H1 (cell line): ENCODE data around the gene QSOX2. TPM values are rescaled to one million over a fixed set of nuclear protein-coding genes. Genes with fewer than 3 reads are reported as not detected.

Experiments
- CTCF ChIA-PET: fragments of 300-600 bp; sonication (Branson Sonifier 250); formaldehyde crosslinking; loops from one replicate; lab custom pipeline; 2021; ENCODE audit not compliant: partially characterized antibody; lab: Charles Lee
- POLR2A ChIA-PET: fragments of 300-600 bp; sonication (Branson Sonifier 250); formaldehyde crosslinking; loops from one replicate; lab custom pipeline; 2021; ENCODE audit warnings: inconsistent platforms; ENCODE audit not compliant: partially characterized antibody; lab: Charles Lee
- DNase-seq, 2 experiments: peaks; one replicate each; pipeline versions ENCODE4 v3.0.0 to v3.0.0-alpha.2; 2010 to 2022; ENCODE audit warnings: low spot score in 2 of 2, low read depth in 1 of 2, mixed read lengths in 1 of 2
- FAIRE-seq: peaks from 2 replicates; lab custom pipeline; 2011; peaks lifted over from hg19 to GRCh38; lab: Jason Lieb, UNC
- H2AFZ ChIP-seq: 2 replicates; pipeline ENCODE4 v1.8.1; 2012; ENCODE audit warnings: low read length, inconsistent platforms
- H2AK5ac ChIP-seq: 2 replicates; pipeline ENCODE4 v1.6.1; 2013; ENCODE audit warnings: low read depth, low read length
- H2BK120ac ChIP-seq: replicated peaks from 2 replicates; pipeline ENCODE3; 2013; ENCODE audit warnings: low read depth, low read length, inconsistent platforms
- H2BK12ac ChIP-seq: 2 replicates; pipeline ENCODE4 v1.6.1; 2013; ENCODE audit warnings: low read depth, low read length
- H2BK15ac ChIP-seq: 2 replicates; pipeline ENCODE4 v1.6.1; 2013; ENCODE audit warnings: low read length
- H2BK20ac ChIP-seq: 2 replicates; pipeline ENCODE4 v1.6.1; 2013; ENCODE audit warnings: low read length
- H2BK5ac ChIP-seq: 2 replicates; pipeline ENCODE4 v1.6.1; 2013; ENCODE audit warnings: low read depth, low read length
- H3K14ac ChIP-seq: 2 replicates; pipeline ENCODE4 v1.6.1; 2013; ENCODE audit warnings: inconsistent platforms; ENCODE audit not compliant: insufficient read length
- H3K18ac ChIP-seq: 2 replicates; pipeline ENCODE4 v1.6.1; 2013; ENCODE audit warnings: low read length; ENCODE audit errors: extremely low read depth
- H3K23ac ChIP-seq: 2 replicates; pipeline ENCODE4 v1.6.1; 2013; ENCODE audit warnings: inconsistent platforms; ENCODE audit not compliant: insufficient read length
- H3K23me2 ChIP-seq: 2 replicates; pipeline ENCODE4 v1.6.1; 2013; ENCODE audit warnings: low read depth, low read length
- H3K27ac ChIP-seq: 2 replicates; pipeline ENCODE4 v1.6.1; 2011; ENCODE audit warnings: low read depth, low read length, inconsistent platforms
- H3K27me3 ChIP-seq, 4 experiments: replicated peaks in 1 of 4; 1 replicate in 1 of 4; 2 replicates in 3 of 4; pipeline versions ENCODE4 v1.6.1 to v1.8.1; 2011 to 2013; ENCODE audit warnings: low read length in 3 of 4, mild to moderate bottlenecking in 3 of 4, inconsistent platforms in 2 of 4, mixed read lengths in 2 of 4, moderate library complexity in 1 of 4; ENCODE audit not compliant: control insufficient read depth in 3 of 4, insufficient read depth in 3 of 4; ENCODE audit errors: extremely low read depth in 1 of 4
- H3K36me3 ChIP-seq, 4 experiments: 2 replicates each; pipeline versions ENCODE4 v1.6.1 to v1.8.1; 2011 to 2013; ENCODE audit warnings: mild to moderate bottlenecking in 4 of 4, low read length in 3 of 4, moderate library complexity in 2 of 4, control low read depth in 1 of 4, inconsistent platforms in 1 of 4; ENCODE audit not compliant: insufficient read depth in 4 of 4, control insufficient read depth in 2 of 4
- H3K4ac ChIP-seq: replicated peaks from 2 replicates; pipeline ENCODE3; 2013; ENCODE audit warnings: low read length, low read depth, mixed read lengths, inconsistent platforms; ENCODE audit not compliant: insufficient read length
- H3K4me1 ChIP-seq, 4 experiments: replicated peaks in 1 of 4; 1 replicate in 1 of 4; 2 replicates in 3 of 4; pipeline versions ENCODE4 v1.6.1 to v1.8.1; 2011 to 2013; ENCODE audit warnings: low read length in 3 of 4, inconsistent platforms in 2 of 4, mixed read lengths in 1 of 4; ENCODE audit not compliant: insufficient read depth in 4 of 4, control insufficient read depth in 3 of 4
- H3K4me2 ChIP-seq, 2 experiments: 2 replicates each; pipeline versions ENCODE4 v1.6.1 to v1.8.1; 2011 to 2013; ENCODE audit warnings: low read depth in 2 of 2, low read length in 2 of 2, control low read depth in 1 of 2, inconsistent platforms in 1 of 2, mild to moderate bottlenecking in 1 of 2; ENCODE audit not compliant: insufficient read depth in 1 of 2
- H3K4me3 ChIP-seq, 4 experiments: fragments of 200-600, 300-600 bp in 1 of 4; sonication (generic), shearing (Covaris generic), sonication (Bioruptor Twin) in 1 of 4; 2 replicates each; pipeline versions ENCODE4 v1.5.1 to v1.8.1; 2011 to 2016; ENCODE audit warnings: low read length in 4 of 4, low read depth in 3 of 4, control low read depth in 2 of 4, inconsistent platforms in 2 of 4, mild to moderate bottlenecking in 2 of 4, mixed read lengths in 1 of 4, moderate library complexity in 1 of 4; ENCODE audit not compliant: insufficient read depth in 2 of 4; ENCODE audit errors: extremely low read depth in 1 of 4
- H3K56ac ChIP-seq: replicated peaks from 2 replicates; pipeline ENCODE3; 2013; ENCODE audit warnings: low read depth, mild to moderate bottlenecking, mixed read lengths, low read length, inconsistent platforms; ENCODE audit not compliant: insufficient read length
- H3K79me1 ChIP-seq: 2 replicates; pipeline ENCODE4 v1.6.1; 2013; ENCODE audit warnings: low read depth, low read length, control low read depth
- H3K79me2 ChIP-seq, 2 experiments: 2 replicates each; pipeline versions ENCODE4 v1.6.1 to v1.8.1; 2012 to 2013; ENCODE audit warnings: low read length in 2 of 2, mild to moderate bottlenecking in 2 of 2, inconsistent platforms in 1 of 2; ENCODE audit not compliant: insufficient read depth in 2 of 2, control insufficient read depth in 1 of 2
- H3K9ac ChIP-seq, 4 experiments: replicated peaks in 1 of 4; 1 replicate in 1 of 4; 2 replicates in 3 of 4; pipeline versions ENCODE4 v1.6.1 to v1.8.1; 2011 to 2013; ENCODE audit warnings: low read depth in 3 of 4, low read length in 3 of 4, control low read depth in 2 of 4, mild to moderate bottlenecking in 2 of 4, moderate library complexity in 2 of 4, inconsistent platforms in 1 of 4; ENCODE audit errors: extremely low read depth in 1 of 4
- H3K9me3 ChIP-seq, 2 experiments: 2 replicates each; pipeline versions ENCODE4 v1.6.1 to v1.8.1; 2012 to 2013; ENCODE audit warnings: mild to moderate bottlenecking in 2 of 2, moderate library complexity in 2 of 2, control low read depth in 1 of 2, inconsistent platforms in 1 of 2, low read depth in 1 of 2, low read length in 1 of 2, mixed read lengths in 1 of 2; ENCODE audit not compliant: insufficient read depth in 2 of 2
- H4K20me1 ChIP-seq, 2 experiments: replicated peaks in 1 of 2; 2 replicates each; pipeline versions ENCODE3 to v1.8.1; 2011 to 2013; ENCODE audit warnings: inconsistent platforms in 2 of 2, low read length in 2 of 2, mild to moderate bottlenecking in 1 of 2; ENCODE audit not compliant: insufficient read depth in 2 of 2, control insufficient read depth in 1 of 2
- H4K5ac ChIP-seq: 2 replicates; pipeline ENCODE4 v1.6.1; 2013; ENCODE audit warnings: low read length, low read depth, mixed read lengths, inconsistent platforms; ENCODE audit not compliant: insufficient read length
- H4K8ac ChIP-seq: 2 replicates; pipeline ENCODE4 v1.8.0; 2013; ENCODE audit warnings: mild to moderate bottlenecking, moderate library complexity, low read length, inconsistent platforms; ENCODE audit not compliant: insufficient read depth; ENCODE audit errors: extremely low read depth
- H4K91ac ChIP-seq: replicated peaks from 2 replicates; pipeline ENCODE3; 2013; ENCODE audit warnings: low read length, mixed read lengths, inconsistent platforms; ENCODE audit not compliant: insufficient read length
- BACH1 ChIP-seq: IDR thresholded peaks from 2 replicates; pipeline ENCODE4 v1.6.1; 2012; ENCODE audit warnings: low read length, improper control_type of control experiment
- CEBPB ChIP-seq: IDR thresholded peaks from 2 replicates; pipeline ENCODE4 v1.6.1; 2012; ENCODE audit warnings: low read depth, low read length
- CREB1 ChIP-seq: IDR thresholded peaks from 2 replicates; pipeline ENCODE4 v1.6.1; 2012; ENCODE audit warnings: inconsistent platforms
- FOSL1 ChIP-seq: IDR thresholded peaks from 2 replicates; pipeline ENCODE4 v1.6.1; 2011; ENCODE audit warnings: mild to moderate bottlenecking, low read depth, low read length, moderate library complexity; ENCODE audit not compliant: insufficient read depth
- HDAC6 ChIP-seq: IDR thresholded peaks from one replicate; pipeline ENCODE4 v1.7.1; 2012; ENCODE audit warnings: low read depth, mild to moderate bottlenecking, inconsistent platforms, low read length, moderate library complexity
- JUND ChIP-seq: IDR thresholded peaks from 2 replicates; pipeline ENCODE4 v1.6.1; 2011; ENCODE audit warnings: mild to moderate bottlenecking, improper control_type of control experiment, low read length
- KDM5A ChIP-seq: fragments of 200-600 bp; IDR thresholded peaks from 2 replicates; pipeline ENCODE4 v1.7.1; 2012; ENCODE audit warnings: mild to moderate bottlenecking, low read length, inconsistent platforms, mixed read lengths
- POLR2AphosphoS5 ChIP-seq: IDR thresholded peaks from 2 replicates; pipeline ENCODE4 v1.6.1; 2011; ENCODE audit warnings: low read depth, low read length
- POU5F1 ChIP-seq: IDR thresholded peaks from 2 replicates; pipeline ENCODE4 v1.6.1; 2011; ENCODE audit warnings: low read depth, mild to moderate bottlenecking, low read length, moderate library complexity
- RNF2 ChIP-seq: fragments of 200-900, 300-1000 bp; sonication (generic); IDR thresholded peaks from 2 replicates; pipeline ENCODE4 v1.7.1; 2016; ENCODE audit warnings: borderline replicate concordance, low read depth, mild to moderate bottlenecking, antibody characterized with exemption, low read length; ENCODE audit not compliant: poor library complexity, severe bottlenecking; ENCODE audit errors: missing control alignments
- SP1 ChIP-seq: IDR thresholded peaks from 2 replicates; pipeline ENCODE4 v1.6.1; 2011; ENCODE audit warnings: low read depth, low read length
- SRF ChIP-seq: IDR thresholded peaks from 2 replicates; pipeline ENCODE4 v1.6.1; 2011; ENCODE audit warnings: mild to moderate bottlenecking, low read depth, low read length, moderate library complexity
- TBP ChIP-seq: IDR thresholded peaks from 2 replicates; pipeline ENCODE4 v1.6.1; 2011; ENCODE audit warnings: low read depth, low read length, improper control_type of control experiment
- TEAD4 ChIP-seq: IDR thresholded peaks from 2 replicates; pipeline ENCODE4 v1.6.1; 2012; ENCODE audit warnings: low read depth, low read length, inconsistent platforms, mixed read lengths
- ZNF274 ChIP-seq: IDR thresholded peaks from 2 replicates; pipeline ENCODE4 v1.7.0; 2012; ENCODE audit warnings: low read length, borderline replicate concordance; ENCODE audit errors: extremely low read depth
- WGBS, 2 experiments: shearing (Covaris generic) in 1 of 2; methylation state at CpG; one replicate each; pipeline versions ENCODE4 v1.1.6 to v1.1.7; 2013 to 2015; ENCODE audit warnings: low lambda C conversion rate in 2 of 2, mixed read lengths in 2 of 2, inconsistent platforms in 1 of 2, low coverage in 1 of 2, missing lambda C conversion rate in 1 of 2; ENCODE audit not compliant: insufficient replicate concordance in 2 of 2, insufficient coverage in 1 of 2, insufficient read length in 1 of 2; ENCODE audit errors: extremely low coverage in 1 of 2, missing lambda C conversion rate in 1 of 2; 5-methylcytosine and 5-hydroxymethylcytosine counted together
- polyA plus RNA-seq, 7 experiments: library from polyadenylated mRNA; depleted of rRNA in 3 of 7; stranded (reverse) in 5 of 7; unstranded in 2 of 7; fragments of >200 nt in 5 of 7; fragments of 200-250 nt in 2 of 7; gene quantifications; 1 replicate in 5 of 7; 2 replicates in 1 of 7; 4 replicates in 1 of 7; pipeline versions ENCODE4 v1.2.1 to v1.2.3, GENCODE V29; 2011 to 2013; ENCODE audit warnings: missing spikeins in 2 of 7, mixed read lengths in 2 of 7
- total RNA-seq: library from RNA; stranded (reverse); fragmentation: NEBNext Ultra II Directional; extraction: Animal tissue kit (Norgen Biotek cat#: 25700); gene quantifications from 2 replicates; pipeline ENCODE4 v1.2.1, GENCODE V29; 2021

QSOX2 gene
- total and polyA plus RNA-seq, 2 of the 8 experiments (the other 6 are each of a cell fraction or from before 2014, with no cell fraction given): 18.0 to 28.6 TPM

- Histone ChIP-seq H3K27ac (no peak overlapping the region), H3K9me3 (no peaks in the 10 kb centered on the region), H3K79me2 (no peaks in the 10 kb centered on the region), H4K5ac (no peak overlapping the region), H3K23me2 (peaks cover 3% of the 10 kb centered on the region; the same call in 1 of the 2 replicates), H3K23ac (no peak overlapping the region), H2BK15ac (no peak overlapping the region; the same call in 1 of the 2 replicates), H2AK5ac (peak overlapping the region; percentile 48), H3K18ac (no peak overlapping the region; the same call in 1 of the 2 replicates), H2BK12ac (0 out of 2 replicates have a peak overlapping the region, but pooled peaks have one; percentile 64), H2BK5ac (no peak overlapping the region), H3K36me3 (peaks cover 0 to 7% (median 0%) of the 10 kb centered on the region in 4 experiments; a peak in 1 of 8 replicates), H3K79me1 (no peaks in the 10 kb centered on the region), H2BK120ac (no peak overlapping the region), H3K9ac (no peak overlapping the region), H3K27me3 (peaks cover 41 to 60% (median 56%) of the 10 kb centered on the region in 4 experiments), H3K4me1 (peaks cover 0 to 15% (median 10%) of the 10 kb centered on the region in 4 experiments; a peak in 5 of 7 replicates), H3K4ac (no peak overlapping the region), H4K8ac (no peak overlapping the region), H4K20me1 (peaks cover 2 to 6% of the 10 kb centered on the region in 2 experiments), H2AFZ (no peak overlapping the region), H3K56ac (no peak overlapping the region), H2BK20ac (peak overlapping the region; percentile 72; the same call in 1 of the 2 replicates), H4K91ac (no peak overlapping the region), H3K4me2 (no peak overlapping the region), H3K14ac (no peak overlapping the region), H3K4me3 (no peak overlapping the region)
- WGBS, 2 experiments: 80% methylated on average over 11 of the region's 11 CpGs; no CpG with 5 or more reads in 1 of the 2 experiments
- ChIA-PET CTCF (interaction anchor here (0.9 to 3.5 kb wide), 3 partner anchors 12 to 49 kb away, joined by 3 to 18 read pairs (median 6); no protein-coding TSS in a partner anchor), POLR2A (no interaction called here)
- FAIRE-seq (no peak), DNase-seq (no peak)
- TF ChIP-seq CREB1 (no peak), KDM5A (no peak), SP1 (no peak), CEBPB (no peak), RNF2 (no peak), FOSL1 (no peak), ZNF274 (no peak), HDAC6 (no peak), TBP (no peak), JUND (no peak), POU5F1 (no peak), BACH1 (no peak), SRF (no peak), TEAD4 (no peak), POLR2AphosphoS5 (no peak)
Observed at GRCh38 chr9:136190656-136191055, 55.0 kb downstream of the QSOX2 start.
